GM12892 (cell line): ENCODE data around the gene C8B.

Source experiments
- DNase-seq: peaks from one replicate; pipeline ENCODE4 v3.0.0; 2011; ENCODE audit not compliant: insufficient read length
- FAIRE-seq: peaks from 2 replicates; lab custom pipeline; 2011; peaks lifted over from hg19 to GRCh38; lab: Jason Lieb, UNC
- POLR2A ChIP-seq: IDR thresholded peaks from 2 replicates; pipeline ENCODE4 v1.6.1; 2011; ENCODE audit warnings: low read depth, low read length, control low read depth
- POLR2AphosphoS5 ChIP-seq: IDR thresholded peaks from 2 replicates; pipeline ENCODE4 v1.6.1; 2011; ENCODE audit warnings: low read depth, low read length, control low read depth
- TAF1 ChIP-seq: IDR thresholded peaks from 2 replicates; pipeline ENCODE4 v1.6.1; 2011; ENCODE audit warnings: low read depth, mild to moderate bottlenecking, control low read depth, low read length, borderline replicate concordance

Gene C8B

GRCh38 chr1:56952501-56952900 lies 13.3 kb downstream of the C8B start:
- TF ChIP-seq POLR2A, result no peak
- no peak for DNase-seq
- FAIRE-seq, result no peak

- FAIRE-seq, result no peak
- no peak for DNase-seq
- no peak for TF ChIP-seq POLR2AphosphoS5
- no peak for TF ChIP-seq TAF1
- TF ChIP-seq POLR2A, result no peak
Observed at GRCh38 chr1:56948403-56949023, 17.3 kb downstream of the C8B start.

GRCh38 chr1:56940039-56940438 lies 25.8 kb downstream of the C8B start:
- FAIRE-seq (no peak), DNase-seq (no peak)
- TF ChIP-seq POLR2A (no peak), TAF1 (no peak), POLR2AphosphoS5 (no peak)

- no peak for TF ChIP-seq POLR2AphosphoS5
- no peak for FAIRE-seq
Observed at GRCh38 chr1:56939209-56939608, 26.6 kb downstream of the C8B start.

GRCh38 chr1:56938646-56939045 lies 27.2 kb downstream of the C8B start:
- DNase-seq, result no peak
- TF ChIP-seq POLR2A (no peak), TAF1 (no peak), POLR2AphosphoS5 (no peak)
- FAIRE-seq, result no peak

More at GRCh38 chr1:56939209-56939608, 26.6 kb downstream of the C8B start:
- no peak for DNase-seq

GRCh38 chr1:56934430-56935060 lies 31.3 kb downstream of the C8B start:
- no peak for DNase-seq
- FAIRE-seq, result no peak
- no peak for TF ChIP-seq POLR2A
- no peak for TF ChIP-seq TAF1
- TF ChIP-seq POLR2AphosphoS5, result no peak

DNA sequence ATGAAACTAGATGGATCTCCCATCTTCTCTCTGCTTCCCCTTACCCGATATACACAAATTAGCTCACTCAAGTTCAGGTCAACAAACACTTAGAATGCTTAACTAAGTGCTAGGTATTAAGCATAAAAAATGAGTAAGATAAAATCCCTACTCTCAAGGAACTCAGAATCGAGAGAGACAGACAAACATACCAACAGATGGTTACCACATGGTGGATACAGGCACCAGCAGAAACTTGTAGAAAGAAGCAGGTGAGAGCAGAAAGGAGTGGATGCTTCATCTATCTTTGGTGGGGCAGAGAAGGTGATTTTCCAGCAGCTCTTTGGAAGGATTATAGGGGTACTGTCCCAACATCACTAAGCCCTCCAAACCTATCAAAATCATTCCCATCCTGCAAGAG lies 32.2 kb downstream of the C8B start:
- DNase-seq (no peak), FAIRE-seq (no peak)
- no peak for TF ChIP-seq TAF1
- no peak for TF ChIP-seq POLR2A
- TF ChIP-seq POLR2AphosphoS5, result no peak

- TF ChIP-seq POLR2A (no peak), TAF1 (no peak), POLR2AphosphoS5 (no peak)
- DNase-seq (no peak), FAIRE-seq (no peak)
Observed at GRCh38 chr1:56933161-56933560, 32.7 kb downstream of the C8B start.

DNA sequence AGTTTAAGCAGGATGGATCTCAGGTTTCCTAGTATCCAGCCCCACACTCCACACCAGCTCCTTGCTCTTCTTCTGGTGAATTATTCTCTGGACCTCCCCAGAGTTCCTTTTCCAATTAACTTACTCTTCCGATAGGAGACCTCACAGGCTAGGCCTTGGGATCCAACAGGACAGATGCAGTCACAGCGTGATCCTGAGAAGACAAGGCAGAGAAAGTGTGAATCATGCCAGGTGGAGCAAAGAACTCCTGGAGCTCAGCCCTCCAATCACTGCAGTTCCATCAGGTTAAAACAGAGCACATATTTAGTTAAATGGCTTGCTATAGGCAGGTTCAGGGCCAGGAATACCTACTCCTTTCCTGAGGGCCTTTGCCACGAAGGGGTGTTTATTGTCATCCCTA lies 34.1 kb downstream of the C8B start:
- TF ChIP-seq POLR2AphosphoS5, result no peak
- no peak for TF ChIP-seq TAF1
- TF ChIP-seq POLR2A, result no peak
- DNase-seq (no peak), FAIRE-seq (no peak)

GRCh38 chr1:56931211-56931610 lies 34.6 kb downstream of the C8B start:
- no peak for TF ChIP-seq TAF1
- DNase-seq (no peak), FAIRE-seq (no peak)

DNA sequence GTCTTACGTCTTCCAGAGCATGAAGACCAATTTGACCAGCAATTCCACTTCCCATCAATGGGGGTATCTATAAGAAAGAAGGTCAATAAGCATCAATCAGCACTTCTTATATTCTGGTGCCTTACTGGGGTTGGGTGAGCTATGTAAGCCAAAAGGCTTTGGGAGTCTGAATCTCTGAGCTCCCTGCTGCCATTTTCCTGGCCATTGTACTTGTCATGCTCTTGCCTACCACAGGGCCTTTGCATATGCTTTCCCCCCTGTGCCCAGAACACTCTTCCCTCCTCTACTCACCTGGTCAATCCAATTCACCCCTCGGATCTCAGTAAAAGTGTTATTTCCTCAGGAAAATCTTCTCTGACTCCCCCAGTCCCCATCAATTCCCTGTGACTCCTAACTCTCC lies 36.3 kb downstream of the C8B start:
- DNase-seq (no peak), FAIRE-seq (no peak)
- no peak for TF ChIP-seq POLR2AphosphoS5
- TF ChIP-seq TAF1, result no peak
- no peak for TF ChIP-seq POLR2A

DNA sequence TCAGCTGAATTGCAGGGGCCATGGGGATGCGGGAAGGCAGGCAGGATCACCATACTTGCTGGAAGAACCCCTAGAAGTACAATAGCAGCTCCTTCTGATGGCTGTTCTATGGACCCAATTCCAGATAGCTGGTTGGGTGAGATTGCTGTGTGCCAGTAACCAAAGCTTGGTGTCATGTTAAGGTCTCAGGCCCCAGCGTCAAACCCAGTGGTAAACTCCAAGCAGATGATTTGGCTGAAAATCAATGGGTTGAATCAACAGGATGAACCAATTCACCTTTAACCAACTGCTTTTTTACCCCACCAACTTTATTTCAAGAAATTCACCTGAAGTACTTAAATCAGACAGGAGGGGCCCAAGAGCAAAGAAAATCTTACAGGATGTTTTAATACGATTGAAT lies 37.8 kb downstream of the C8B start:
- no peak for TF ChIP-seq TAF1
- no peak for TF ChIP-seq POLR2A
- no peak for TF ChIP-seq POLR2AphosphoS5
- DNase-seq (no peak), FAIRE-seq (no peak)
